H1 (cell line): Measurements from ENCODE around the gene GNAS. TPM values are rescaled to one million over a fixed set of nuclear protein-coding genes. Genes with fewer than 3 reads are reported as not detected.

Experiments used
- CTCF ChIA-PET: fragments of 300-600 bp; sonication (Branson Sonifier 250); formaldehyde crosslinking; loops from one replicate; lab custom pipeline; 2021; ENCODE audit not compliant: partially characterized antibody; lab: Charles Lee
- POLR2A ChIA-PET: fragments of 300-600 bp; sonication (Branson Sonifier 250); formaldehyde crosslinking; loops from one replicate; lab custom pipeline; 2021; ENCODE audit warnings: inconsistent platforms; ENCODE audit not compliant: partially characterized antibody; lab: Charles Lee
- DNase-seq, 2 experiments: peaks; one replicate each; pipeline versions ENCODE4 v3.0.0 to v3.0.0-alpha.2; 2010 to 2022; ENCODE audit warnings: low spot score in 2 of 2, low read depth in 1 of 2, mixed read lengths in 1 of 2
- FAIRE-seq: peaks from 2 replicates; lab custom pipeline; 2011; peaks lifted over from hg19 to GRCh38; lab: Jason Lieb, UNC
- H2AFZ ChIP-seq: 2 replicates; pipeline ENCODE4 v1.8.1; 2012; ENCODE audit warnings: low read length, inconsistent platforms
- H2AK5ac ChIP-seq: 2 replicates; pipeline ENCODE4 v1.6.1; 2013; ENCODE audit warnings: low read depth, low read length
- H2BK120ac ChIP-seq: replicated peaks from 2 replicates; pipeline ENCODE3; 2013; ENCODE audit warnings: low read depth, low read length, inconsistent platforms
- H2BK12ac ChIP-seq: 2 replicates; pipeline ENCODE4 v1.6.1; 2013; ENCODE audit warnings: low read depth, low read length
- H2BK15ac ChIP-seq: 2 replicates; pipeline ENCODE4 v1.6.1; 2013; ENCODE audit warnings: low read length
- H2BK20ac ChIP-seq: 2 replicates; pipeline ENCODE4 v1.6.1; 2013; ENCODE audit warnings: low read length
- H2BK5ac ChIP-seq: 2 replicates; pipeline ENCODE4 v1.6.1; 2013; ENCODE audit warnings: low read depth, low read length
- H3K14ac ChIP-seq: 2 replicates; pipeline ENCODE4 v1.6.1; 2013; ENCODE audit warnings: inconsistent platforms; ENCODE audit not compliant: insufficient read length
- H3K18ac ChIP-seq: 2 replicates; pipeline ENCODE4 v1.6.1; 2013; ENCODE audit warnings: low read length; ENCODE audit errors: extremely low read depth
- H3K23ac ChIP-seq: 2 replicates; pipeline ENCODE4 v1.6.1; 2013; ENCODE audit warnings: inconsistent platforms; ENCODE audit not compliant: insufficient read length
- H3K23me2 ChIP-seq: 2 replicates; pipeline ENCODE4 v1.6.1; 2013; ENCODE audit warnings: low read depth, low read length
- H3K27ac ChIP-seq: 2 replicates; pipeline ENCODE4 v1.6.1; 2011; ENCODE audit warnings: low read depth, low read length, inconsistent platforms
- H3K27me3 ChIP-seq, 4 experiments: replicated peaks in 1 of 4; 1 replicate in 1 of 4; 2 replicates in 3 of 4; pipeline versions ENCODE4 v1.6.1 to v1.8.1; 2011 to 2013; ENCODE audit warnings: low read length in 3 of 4, mild to moderate bottlenecking in 3 of 4, inconsistent platforms in 2 of 4, mixed read lengths in 2 of 4, moderate library complexity in 1 of 4; ENCODE audit not compliant: control insufficient read depth in 3 of 4, insufficient read depth in 3 of 4; ENCODE audit errors: extremely low read depth in 1 of 4
- H3K36me3 ChIP-seq, 4 experiments: 2 replicates each; pipeline versions ENCODE4 v1.6.1 to v1.8.1; 2011 to 2013; ENCODE audit warnings: mild to moderate bottlenecking in 4 of 4, low read length in 3 of 4, moderate library complexity in 2 of 4, control low read depth in 1 of 4, inconsistent platforms in 1 of 4; ENCODE audit not compliant: insufficient read depth in 4 of 4, control insufficient read depth in 2 of 4
- H3K4ac ChIP-seq: replicated peaks from 2 replicates; pipeline ENCODE3; 2013; ENCODE audit warnings: low read length, low read depth, mixed read lengths, inconsistent platforms; ENCODE audit not compliant: insufficient read length
- H3K4me1 ChIP-seq, 4 experiments: replicated peaks in 1 of 4; 1 replicate in 1 of 4; 2 replicates in 3 of 4; pipeline versions ENCODE4 v1.6.1 to v1.8.1; 2011 to 2013; ENCODE audit warnings: low read length in 3 of 4, inconsistent platforms in 2 of 4, mixed read lengths in 1 of 4; ENCODE audit not compliant: insufficient read depth in 4 of 4, control insufficient read depth in 3 of 4
- H3K4me2 ChIP-seq, 2 experiments: 2 replicates each; pipeline versions ENCODE4 v1.6.1 to v1.8.1; 2011 to 2013; ENCODE audit warnings: low read depth in 2 of 2, low read length in 2 of 2, control low read depth in 1 of 2, inconsistent platforms in 1 of 2, mild to moderate bottlenecking in 1 of 2; ENCODE audit not compliant: insufficient read depth in 1 of 2
- H3K4me3 ChIP-seq, 4 experiments: fragments of 200-600, 300-600 bp in 1 of 4; sonication (generic), shearing (Covaris generic), sonication (Bioruptor Twin) in 1 of 4; 2 replicates each; pipeline versions ENCODE4 v1.5.1 to v1.8.1; 2011 to 2016; ENCODE audit warnings: low read length in 4 of 4, low read depth in 3 of 4, control low read depth in 2 of 4, inconsistent platforms in 2 of 4, mild to moderate bottlenecking in 2 of 4, mixed read lengths in 1 of 4, moderate library complexity in 1 of 4; ENCODE audit not compliant: insufficient read depth in 2 of 4; ENCODE audit errors: extremely low read depth in 1 of 4
- H3K56ac ChIP-seq: replicated peaks from 2 replicates; pipeline ENCODE3; 2013; ENCODE audit warnings: low read depth, mild to moderate bottlenecking, mixed read lengths, low read length, inconsistent platforms; ENCODE audit not compliant: insufficient read length
- H3K79me1 ChIP-seq: 2 replicates; pipeline ENCODE4 v1.6.1; 2013; ENCODE audit warnings: low read depth, low read length, control low read depth
- H3K79me2 ChIP-seq, 2 experiments: 2 replicates each; pipeline versions ENCODE4 v1.6.1 to v1.8.1; 2012 to 2013; ENCODE audit warnings: low read length in 2 of 2, mild to moderate bottlenecking in 2 of 2, inconsistent platforms in 1 of 2; ENCODE audit not compliant: insufficient read depth in 2 of 2, control insufficient read depth in 1 of 2
- H3K9ac ChIP-seq, 4 experiments: replicated peaks in 1 of 4; 1 replicate in 1 of 4; 2 replicates in 3 of 4; pipeline versions ENCODE4 v1.6.1 to v1.8.1; 2011 to 2013; ENCODE audit warnings: low read depth in 3 of 4, low read length in 3 of 4, control low read depth in 2 of 4, mild to moderate bottlenecking in 2 of 4, moderate library complexity in 2 of 4, inconsistent platforms in 1 of 4; ENCODE audit errors: extremely low read depth in 1 of 4
- H3K9me3 ChIP-seq, 2 experiments: 2 replicates each; pipeline versions ENCODE4 v1.6.1 to v1.8.1; 2012 to 2013; ENCODE audit warnings: mild to moderate bottlenecking in 2 of 2, moderate library complexity in 2 of 2, control low read depth in 1 of 2, inconsistent platforms in 1 of 2, low read depth in 1 of 2, low read length in 1 of 2, mixed read lengths in 1 of 2; ENCODE audit not compliant: insufficient read depth in 2 of 2
- H4K20me1 ChIP-seq, 2 experiments: replicated peaks in 1 of 2; 2 replicates each; pipeline versions ENCODE3 to v1.8.1; 2011 to 2013; ENCODE audit warnings: inconsistent platforms in 2 of 2, low read length in 2 of 2, mild to moderate bottlenecking in 1 of 2; ENCODE audit not compliant: insufficient read depth in 2 of 2, control insufficient read depth in 1 of 2
- H4K5ac ChIP-seq: 2 replicates; pipeline ENCODE4 v1.6.1; 2013; ENCODE audit warnings: low read length, low read depth, mixed read lengths, inconsistent platforms; ENCODE audit not compliant: insufficient read length
- H4K8ac ChIP-seq: 2 replicates; pipeline ENCODE4 v1.8.0; 2013; ENCODE audit warnings: mild to moderate bottlenecking, moderate library complexity, low read length, inconsistent platforms; ENCODE audit not compliant: insufficient read depth; ENCODE audit errors: extremely low read depth
- H4K91ac ChIP-seq: replicated peaks from 2 replicates; pipeline ENCODE3; 2013; ENCODE audit warnings: low read length, mixed read lengths, inconsistent platforms; ENCODE audit not compliant: insufficient read length
- BCL11A ChIP-seq, 2 experiments: IDR thresholded peaks; one replicate each; pipeline ENCODE4 v1.6.1; 2011; ENCODE audit warnings: low read depth in 2 of 2, low read length in 2 of 2, mild to moderate bottlenecking in 2 of 2
- RAD21 ChIP-seq, 2 experiments: IDR thresholded peaks in 1 of 2; conservative IDR thresholded peaks in 1 of 2; 2 replicates each; pipeline ENCODE4 v1.6.1; 2011; ENCODE audit warnings: low read depth in 2 of 2, low read length in 2 of 2, improper control_type of control experiment in 1 of 2, inconsistent platforms in 1 of 2, mild to moderate bottlenecking in 1 of 2, moderate library complexity in 1 of 2
- TEAD4 ChIP-seq: IDR thresholded peaks from 2 replicates; pipeline ENCODE4 v1.6.1; 2012; ENCODE audit warnings: low read depth, low read length, inconsistent platforms, mixed read lengths
- whole genome bisulfite sequencing, 2 experiments: shearing (Covaris generic) in 1 of 2; methylation state at CpG; one replicate each; pipeline versions ENCODE4 v1.1.6 to v1.1.7; 2013 to 2015; ENCODE audit warnings: low lambda C conversion rate in 2 of 2, mixed read lengths in 2 of 2, inconsistent platforms in 1 of 2, low coverage in 1 of 2, missing lambda C conversion rate in 1 of 2; ENCODE audit not compliant: insufficient replicate concordance in 2 of 2, insufficient coverage in 1 of 2, insufficient read length in 1 of 2; ENCODE audit errors: extremely low coverage in 1 of 2, missing lambda C conversion rate in 1 of 2; 5-methylcytosine and 5-hydroxymethylcytosine counted together
- polyA plus RNA-seq, 7 experiments: library from polyadenylated mRNA; depleted of rRNA in 3 of 7; stranded (reverse) in 5 of 7; unstranded in 2 of 7; fragments of >200 nt in 5 of 7; fragments of 200-250 nt in 2 of 7; gene quantifications; 1 replicate in 5 of 7; 2 replicates in 1 of 7; 4 replicates in 1 of 7; pipeline versions ENCODE4 v1.2.1 to v1.2.3, GENCODE V29; 2011 to 2013; ENCODE audit warnings: missing spikeins in 2 of 7, mixed read lengths in 2 of 7
- total RNA-seq: library from RNA; stranded (reverse); fragmentation: NEBNext Ultra II Directional; extraction: Animal tissue kit (Norgen Biotek cat#: 25700); gene quantifications from 2 replicates; pipeline ENCODE4 v1.2.1, GENCODE V29; 2021
- TF ChIP-seq, protein P1 (sequence below), 3 experiments: IDR thresholded peaks; 1 replicate in 2 of 3; 2 replicates in 1 of 3; pipeline versions ENCODE4 v1.5.1 to v1.6.1; 2011; ENCODE audit warnings: low read length in 3 of 3, mild to moderate bottlenecking in 3 of 3, inconsistent platforms in 2 of 3, low read depth in 1 of 3, moderate library complexity in 1 of 3; ENCODE audit not compliant: insufficient read depth in 1 of 3; ENCODE audit errors: control extremely low read depth in 1 of 3

Gene GNAS
- total and polyA plus RNA-seq, 2 of the 8 experiments (the other 6 are each of a cell fraction or from before 2014, with no cell fraction given), result 989 to 1,613 TPM

DNA sequence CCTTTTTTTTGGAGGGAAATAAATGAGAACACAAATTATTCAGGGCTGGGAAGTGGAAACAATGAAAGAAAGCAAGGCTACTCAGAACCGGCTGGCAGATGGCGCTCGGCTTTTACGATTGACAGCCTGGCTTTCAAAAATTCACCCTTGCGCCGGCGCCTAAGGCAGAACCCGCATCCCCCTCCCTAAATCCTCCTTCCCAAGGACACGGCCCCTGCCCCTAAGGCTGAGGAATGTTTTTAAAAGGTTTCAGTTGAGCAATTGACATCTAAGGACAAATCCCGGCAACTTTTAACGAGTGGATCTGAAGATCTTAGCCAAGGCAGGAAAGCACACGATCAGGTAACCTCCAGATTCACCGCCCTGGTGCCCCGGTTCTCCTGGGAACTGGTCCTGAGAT, 16.3 kb downstream of the GNAS start:
- H2BK5ac ChIP-seq, result no peak overlapping the region
- H2AFZ ChIP-seq, result no peak overlapping the region
- no peaks in the 10 kb centered on the region for H3K79me2 ChIP-seq
- 67% methylated on average over 14 of the region's 14 CpGs; no CpG with 5 or more reads in 1 of the 2 experiments for WGBS, 2 experiments
- DNase-seq (no peak), FAIRE-seq (no peak)
- no peaks in the 10 kb centered on the region for H3K36me3 ChIP-seq
- no peaks in the 10 kb centered on the region for H3K23me2 ChIP-seq
- no peaks in the 10 kb centered on the region; the same call in 1 of the 2 replicates for H3K79me1 ChIP-seq
- no peak overlapping the region for H4K8ac ChIP-seq
- no peak overlapping the region for H2BK15ac ChIP-seq
- H4K5ac ChIP-seq, result no peak overlapping the region
- ChIA-PET POLR2A (interaction anchor here (1.6 kb wide), 1 partner anchor 14 kb away, joined by 3 read pairs; no protein-coding TSS in a partner anchor), CTCF (interaction anchor here (1.0 to 4.7 kb wide), 5 partner anchors 15 to 588 kb away, joined by 3 to 61 read pairs (median 5); no protein-coding TSS in a partner anchor)
- no peak overlapping the region for H2BK12ac ChIP-seq
- H2BK20ac ChIP-seq, result no peak overlapping the region
- H3K56ac ChIP-seq, result no peak overlapping the region
- H2AK5ac ChIP-seq, result no peak overlapping the region
- H3K4me3 ChIP-seq, result no peak overlapping the region
- H2BK120ac ChIP-seq, result no peak overlapping the region
- H3K4ac ChIP-seq, result no peak overlapping the region
- H3K27ac ChIP-seq, result no peak overlapping the region
- H3K18ac ChIP-seq, result no peak overlapping the region
- no peak overlapping the region for H3K23ac ChIP-seq
- H4K91ac ChIP-seq, result no peak overlapping the region
- H4K20me1 ChIP-seq, result no peaks in the 10 kb centered on the region
- peak overlapping the region in 1 of 2 experiments; percentile 27; a peak in 1 of 4 replicates for H3K4me2 ChIP-seq
- no peaks in the 10 kb centered on the region for H3K4me1 ChIP-seq
- H3K14ac ChIP-seq, result no peak overlapping the region
- H3K9me3 ChIP-seq, result no peaks in the 10 kb centered on the region
- peak; percentile 39 to 62; a peak in 3 of 4 replicates for TF ChIP-seq RAD21 (IDR thresholded peaks at IDR 0.05 in 1 of 2, conservative IDR thresholded peaks at IDR 0.05 in 1 of 2; ENCODE audit: low read depth in 2 of 2, low read length in 2 of 2)
- TF ChIP-seq BCL11A (IDR thresholded peaks at IDR 0.05; ENCODE audit: low read depth in 2 of 2, low read length in 2 of 2), result no peak
- TF ChIP-seq, protein P1, sequence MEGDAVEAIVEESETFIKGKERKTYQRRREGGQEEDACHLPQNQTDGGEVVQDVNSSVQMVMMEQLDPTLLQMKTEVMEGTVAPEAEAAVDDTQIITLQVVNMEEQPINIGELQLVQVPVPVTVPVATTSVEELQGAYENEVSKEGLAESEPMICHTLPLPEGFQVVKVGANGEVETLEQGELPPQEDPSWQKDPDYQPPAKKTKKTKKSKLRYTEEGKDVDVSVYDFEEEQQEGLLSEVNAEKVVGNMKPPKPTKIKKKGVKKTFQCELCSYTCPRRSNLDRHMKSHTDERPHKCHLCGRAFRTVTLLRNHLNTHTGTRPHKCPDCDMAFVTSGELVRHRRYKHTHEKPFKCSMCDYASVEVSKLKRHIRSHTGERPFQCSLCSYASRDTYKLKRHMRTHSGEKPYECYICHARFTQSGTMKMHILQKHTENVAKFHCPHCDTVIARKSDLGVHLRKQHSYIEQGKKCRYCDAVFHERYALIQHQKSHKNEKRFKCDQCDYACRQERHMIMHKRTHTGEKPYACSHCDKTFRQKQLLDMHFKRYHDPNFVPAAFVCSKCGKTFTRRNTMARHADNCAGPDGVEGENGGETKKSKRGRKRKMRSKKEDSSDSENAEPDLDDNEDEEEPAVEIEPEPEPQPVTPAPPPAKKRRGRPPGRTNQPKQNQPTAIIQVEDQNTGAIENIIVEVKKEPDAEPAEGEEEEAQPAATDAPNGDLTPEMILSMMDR (IDR thresholded peaks at IDR 0.05; ENCODE audit: control extremely low read depth in 1 of 3, insufficient read depth in 1 of 3, low read depth in 1 of 3, low read length in 3 of 3), result peak in 2 of 3 experiments; percentile 17 to 35; a peak in 2 of 4 replicates
- TF ChIP-seq TEAD4, result no peak
- no peaks in the 10 kb centered on the region for H3K27me3 ChIP-seq
- no peak overlapping the region for H3K9ac ChIP-seq
